Measurements from ENCODE around the gene IFIT3.

The IFIT3 gene

GRCh38 chr10:89303161-89303560, 24.6 kb upstream of the IFIT3 start:
- Histone ChIP-seq H3K9ac (ENCODE audit: low read length in 5 of 5) (peak overlapping the region in 3 of 5 donors; percentile 25 to 68 (median 34)), H3K27ac (ENCODE audit: low read depth, low read length) (no peak overlapping the region)

DNA sequence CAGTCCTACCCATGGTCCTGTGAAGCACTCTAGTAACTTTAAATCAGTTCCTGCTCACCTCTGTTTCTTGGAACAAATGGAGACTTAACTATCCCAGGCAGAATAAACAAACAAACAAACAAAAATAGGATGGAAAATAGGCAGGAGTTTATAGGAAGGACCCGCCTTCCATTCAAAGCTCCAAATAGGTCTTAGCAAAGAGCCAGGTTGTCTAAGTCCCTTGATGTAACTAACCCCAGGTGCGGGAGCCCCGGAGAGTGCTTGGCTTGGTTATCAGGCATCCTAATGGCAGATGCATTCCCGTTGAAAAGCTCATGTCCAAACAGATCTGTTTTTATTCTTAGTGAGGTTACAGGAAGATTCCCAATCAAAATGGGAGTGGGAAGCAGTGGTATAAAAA, 23.8 kb upstream of the IFIT3 start:
- H3K9me3 ChIP-seq (ENCODE audit: control insufficient read depth in 5 of 5, low read length in 5 of 5): no peaks in the 10 kb centered on the region
- H3K27me3 ChIP-seq (ENCODE audit: control insufficient read depth in 5 of 5, insufficient read depth in 4 of 5, low read length in 5 of 5): no peaks in the 10 kb centered on the region
- peaks cover 3 to 41% (median 35%) of the 10 kb centered on the region in 5 donors for H3K4me1 ChIP-seq (ENCODE audit: control insufficient read depth in 5 of 5, insufficient read depth in 5 of 5, low read length in 5 of 5)
- no peak overlapping the region for H3K9ac ChIP-seq (ENCODE audit: low read length in 5 of 5)
- H3K36me3 ChIP-seq (ENCODE audit: control insufficient read depth in 5 of 5, insufficient read depth in 5 of 5, low read length in 5 of 5): peaks cover 3 to 28% (median 15%) of the 10 kb centered on the region in 5 donors
- H3K27ac ChIP-seq (ENCODE audit: low read depth, low read length): no peak overlapping the region
- peak overlapping the region in 3 of 5 donors; percentile 67 to 76 (median 73) for H3K4me3 ChIP-seq (ENCODE audit: low read depth in 1 of 5, low read length in 5 of 5)

More at GRCh38 chr10:89303161-89303560, 24.6 kb upstream of the IFIT3 start:
- H3K4me3 ChIP-seq (ENCODE audit: low read depth in 1 of 5, low read length in 5 of 5): peak overlapping the region in 3 of 5 donors; percentile 67 to 76 (median 73)
- H3K36me3 ChIP-seq (ENCODE audit: control insufficient read depth in 5 of 5, insufficient read depth in 5 of 5, low read length in 5 of 5): peaks cover 3 to 25% (median 15%) of the 10 kb centered on the region in 5 donors
- H3K27me3 ChIP-seq (ENCODE audit: control insufficient read depth in 5 of 5, insufficient read depth in 4 of 5, low read length in 5 of 5): no peaks in the 10 kb centered on the region
- H3K9me3 ChIP-seq (ENCODE audit: control insufficient read depth in 5 of 5, low read length in 5 of 5): no peaks in the 10 kb centered on the region
- peaks cover 3 to 41% (median 35%) of the 10 kb centered on the region in 5 donors for H3K4me1 ChIP-seq (ENCODE audit: control insufficient read depth in 5 of 5, insufficient read depth in 5 of 5, low read length in 5 of 5)

GRCh38 chr10:89304446-89304845, 23.4 kb upstream of the IFIT3 start:
- no peaks in the 10 kb centered on the region for H3K27me3 ChIP-seq (ENCODE audit: control insufficient read depth in 5 of 5, insufficient read depth in 4 of 5, low read length in 5 of 5)
- H3K4me1 ChIP-seq (ENCODE audit: control insufficient read depth in 5 of 5, insufficient read depth in 5 of 5, low read length in 5 of 5): peaks cover 3 to 41% (median 35%) of the 10 kb centered on the region in 5 donors
- H3K27ac ChIP-seq (ENCODE audit: low read depth, low read length): no peak overlapping the region
- peak overlapping the region in 2 of 5 donors; percentile 67 to 76 for H3K4me3 ChIP-seq (ENCODE audit: low read depth in 1 of 5, low read length in 5 of 5)
- no peak overlapping the region for H3K9ac ChIP-seq (ENCODE audit: low read length in 5 of 5)
- no peaks in the 10 kb centered on the region for H3K9me3 ChIP-seq (ENCODE audit: control insufficient read depth in 5 of 5, low read length in 5 of 5)
- peaks cover 3 to 30% (median 15%) of the 10 kb centered on the region in 5 donors for H3K36me3 ChIP-seq (ENCODE audit: control insufficient read depth in 5 of 5, insufficient read depth in 5 of 5, low read length in 5 of 5)

DNA sequence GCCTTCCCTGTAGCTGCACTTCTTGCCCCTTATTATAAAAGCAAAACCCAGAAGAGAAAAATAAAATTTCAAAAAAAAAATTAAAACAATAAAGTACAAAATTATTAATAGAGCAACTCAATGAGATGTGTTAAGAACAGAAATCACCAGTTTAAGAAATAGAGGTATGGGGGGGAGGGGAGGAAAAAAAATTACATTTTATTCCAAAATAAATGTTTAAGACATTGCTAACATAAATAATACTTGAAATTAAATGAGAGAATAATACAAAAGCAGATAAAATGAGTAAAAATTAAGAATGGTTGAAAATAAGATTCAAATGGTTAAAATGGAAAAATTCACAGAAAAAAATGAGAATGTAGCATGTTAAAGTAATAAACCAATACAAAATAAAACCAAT, 22.9 kb upstream of the IFIT3 start:
- H3K4me1 ChIP-seq (ENCODE audit: control insufficient read depth in 5 of 5, insufficient read depth in 5 of 5, low read length in 5 of 5): peaks cover 3 to 43% (median 38%) of the 10 kb centered on the region in 5 donors
- H3K27ac ChIP-seq (ENCODE audit: low read depth, low read length): no peak overlapping the region
- H3K27me3 ChIP-seq (ENCODE audit: control insufficient read depth in 5 of 5, insufficient read depth in 4 of 5, low read length in 5 of 5): no peaks in the 10 kb centered on the region
- no peak overlapping the region for H3K4me3 ChIP-seq (ENCODE audit: low read depth in 1 of 5, low read length in 5 of 5)
- no peaks in the 10 kb centered on the region for H3K9me3 ChIP-seq (ENCODE audit: control insufficient read depth in 5 of 5, low read length in 5 of 5)
- no peak overlapping the region for H3K9ac ChIP-seq (ENCODE audit: low read length in 5 of 5)
- peaks cover 3 to 30% (median 15%) of the 10 kb centered on the region in 5 donors for H3K36me3 ChIP-seq (ENCODE audit: control insufficient read depth in 5 of 5, insufficient read depth in 5 of 5, low read length in 5 of 5)

DNA sequence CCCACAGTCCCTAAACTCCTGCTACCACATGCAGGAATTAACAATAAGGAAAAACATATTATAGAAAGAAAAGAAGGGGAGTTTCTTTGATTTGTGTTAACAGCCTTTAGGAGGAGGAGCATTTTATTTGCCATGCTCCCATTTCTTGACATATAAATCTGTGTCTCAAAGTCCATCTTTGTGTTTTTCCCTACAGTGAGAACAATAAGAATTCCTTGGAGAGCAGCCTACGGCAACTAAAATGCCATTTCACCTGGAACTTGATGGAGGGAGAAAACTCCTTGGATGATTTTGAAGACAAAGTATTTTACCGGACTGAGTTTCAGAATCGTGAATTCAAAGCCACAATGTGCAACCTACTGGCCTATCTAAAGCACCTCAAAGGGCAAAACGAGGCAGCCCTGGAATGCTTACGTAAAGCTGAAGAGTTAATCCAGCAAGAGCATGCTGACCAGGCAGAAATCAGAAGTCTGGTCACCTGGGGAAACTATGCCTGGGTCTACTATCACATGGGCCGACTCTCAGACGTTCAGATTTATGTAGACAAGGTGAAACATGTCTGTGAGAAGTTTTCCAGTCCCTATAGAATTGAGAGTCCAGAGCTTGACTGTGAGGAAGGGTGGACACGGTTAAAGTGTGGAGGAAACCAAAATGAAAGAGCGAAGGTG, 21.9 kb upstream of the IFIT3 start:
- peaks cover 3 to 48% (median 43%) of the 10 kb centered on the region in 5 donors for H3K4me1 ChIP-seq (ENCODE audit: control insufficient read depth in 5 of 5, insufficient read depth in 5 of 5, low read length in 5 of 5)
- no peak overlapping the region for H3K9ac ChIP-seq (ENCODE audit: low read length in 5 of 5)
- no peak overlapping the region for H3K27ac ChIP-seq (ENCODE audit: low read depth, low read length)
- no peaks in the 10 kb centered on the region for H3K27me3 ChIP-seq (ENCODE audit: control insufficient read depth in 5 of 5, insufficient read depth in 4 of 5, low read length in 5 of 5)
- H3K9me3 ChIP-seq (ENCODE audit: control insufficient read depth in 5 of 5, low read length in 5 of 5): no peaks in the 10 kb centered on the region
- peaks cover 3 to 30% (median 15%) of the 10 kb centered on the region in 5 donors for H3K36me3 ChIP-seq (ENCODE audit: control insufficient read depth in 5 of 5, insufficient read depth in 5 of 5, low read length in 5 of 5)
- H3K4me3 ChIP-seq (ENCODE audit: low read depth in 1 of 5, low read length in 5 of 5): no peak overlapping the region

DNA sequence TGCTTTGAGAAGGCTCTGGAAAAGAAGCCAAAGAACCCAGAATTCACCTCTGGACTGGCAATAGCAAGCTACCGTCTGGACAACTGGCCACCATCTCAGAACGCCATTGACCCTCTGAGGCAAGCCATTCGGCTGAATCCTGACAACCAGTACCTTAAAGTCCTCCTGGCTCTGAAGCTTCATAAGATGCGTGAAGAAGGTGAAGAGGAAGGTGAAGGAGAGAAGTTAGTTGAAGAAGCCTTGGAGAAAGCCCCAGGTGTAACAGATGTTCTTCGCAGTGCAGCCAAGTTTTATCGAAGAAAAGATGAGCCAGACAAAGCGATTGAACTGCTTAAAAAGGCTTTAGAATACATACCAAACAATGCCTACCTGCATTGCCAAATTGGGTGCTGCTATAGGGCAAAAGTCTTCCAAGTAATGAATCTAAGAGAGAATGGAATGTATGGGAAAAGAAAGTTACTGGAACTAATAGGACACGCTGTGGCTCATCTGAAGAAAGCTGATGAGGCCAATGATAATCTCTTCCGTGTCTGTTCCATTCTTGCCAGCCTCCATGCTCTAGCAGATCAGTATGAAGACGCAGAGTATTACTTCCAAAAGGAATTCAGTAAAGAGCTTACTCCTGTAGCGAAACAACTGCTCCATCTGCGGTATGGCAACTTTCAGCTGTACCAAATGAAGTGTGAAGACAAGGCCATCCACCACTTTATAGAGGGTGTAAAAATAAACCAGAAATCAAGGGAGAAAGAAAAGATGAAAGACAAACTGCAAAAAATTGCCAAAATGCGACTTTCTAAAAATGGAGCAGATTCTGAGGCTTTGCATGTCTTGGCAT, 21.1 kb upstream of the IFIT3 start:
- no peak overlapping the region for H3K9ac ChIP-seq (ENCODE audit: low read length in 5 of 5)
- no peaks in the 10 kb centered on the region for H3K27me3 ChIP-seq (ENCODE audit: control insufficient read depth in 5 of 5, insufficient read depth in 4 of 5, low read length in 5 of 5)
- peaks cover 3 to 30% (median 15%) of the 10 kb centered on the region in 5 donors for H3K36me3 ChIP-seq (ENCODE audit: control insufficient read depth in 5 of 5, insufficient read depth in 5 of 5, low read length in 5 of 5)
- no peaks in the 10 kb centered on the region for H3K9me3 ChIP-seq (ENCODE audit: control insufficient read depth in 5 of 5, low read length in 5 of 5)
- H3K27ac ChIP-seq (ENCODE audit: low read depth, low read length): no peak overlapping the region
- no peak overlapping the region for H3K4me3 ChIP-seq (ENCODE audit: low read depth in 1 of 5, low read length in 5 of 5)
- peaks cover 0 to 42% (median 37%) of the 10 kb centered on the region in 5 donors for H3K4me1 ChIP-seq (ENCODE audit: control insufficient read depth in 5 of 5, insufficient read depth in 5 of 5, low read length in 5 of 5)

DNA sequence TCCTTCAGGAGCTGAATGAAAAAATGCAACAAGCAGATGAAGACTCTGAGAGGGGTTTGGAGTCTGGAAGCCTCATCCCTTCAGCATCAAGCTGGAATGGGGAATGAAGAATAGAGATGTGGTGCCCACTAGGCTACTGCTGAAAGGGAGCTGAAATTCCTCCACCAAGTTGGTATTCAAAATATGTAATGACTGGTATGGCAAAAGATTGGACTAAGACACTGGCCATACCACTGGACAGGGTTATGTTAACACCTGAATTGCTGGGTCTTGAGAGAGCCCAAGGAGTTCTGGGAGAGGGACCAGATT, 20.6 kb upstream of the IFIT3 start:
- Histone ChIP-seq H3K36me3 (ENCODE audit: control insufficient read depth in 5 of 5, insufficient read depth in 5 of 5, low read length in 5 of 5) (peaks cover 3 to 30% (median 15%) of the 10 kb centered on the region in 5 donors), H3K4me3 (ENCODE audit: low read depth in 1 of 5, low read length in 5 of 5) (no peak overlapping the region), H3K27ac (ENCODE audit: low read depth, low read length) (no peak overlapping the region), H3K4me1 (ENCODE audit: control insufficient read depth in 5 of 5, insufficient read depth in 5 of 5, low read length in 5 of 5) (peaks cover 0 to 39% (median 33%) of the 10 kb centered on the region in 5 donors), H3K9me3 (ENCODE audit: control insufficient read depth in 5 of 5, low read length in 5 of 5) (no peaks in the 10 kb centered on the region), H3K9ac (ENCODE audit: low read length in 5 of 5) (no peak overlapping the region), H3K27me3 (ENCODE audit: control insufficient read depth in 5 of 5, insufficient read depth in 4 of 5, low read length in 5 of 5) (no peaks in the 10 kb centered on the region)

- no peaks in the 10 kb centered on the region for H3K27me3 ChIP-seq (ENCODE audit: control insufficient read depth in 5 of 5, insufficient read depth in 4 of 5, low read length in 5 of 5)
- peaks cover 0 to 30% (median 22%) of the 10 kb centered on the region in 5 donors for H3K4me1 ChIP-seq (ENCODE audit: control insufficient read depth in 5 of 5, insufficient read depth in 5 of 5, low read length in 5 of 5)
- no peak overlapping the region for H3K4me3 ChIP-seq (ENCODE audit: low read depth in 1 of 5, low read length in 5 of 5)
- no peak overlapping the region for H3K27ac ChIP-seq (ENCODE audit: low read depth, low read length)
- no peak overlapping the region for H3K9ac ChIP-seq (ENCODE audit: low read length in 5 of 5)
- peaks cover 3 to 30% (median 15%) of the 10 kb centered on the region in 5 donors for H3K36me3 ChIP-seq (ENCODE audit: control insufficient read depth in 5 of 5, insufficient read depth in 5 of 5, low read length in 5 of 5)
- H3K9me3 ChIP-seq (ENCODE audit: control insufficient read depth in 5 of 5, low read length in 5 of 5): no peaks in the 10 kb centered on the region
These were observed 19.5 kb upstream of the IFIT3 start for GRCh38 chr10:89308266-89308665.

DNA sequence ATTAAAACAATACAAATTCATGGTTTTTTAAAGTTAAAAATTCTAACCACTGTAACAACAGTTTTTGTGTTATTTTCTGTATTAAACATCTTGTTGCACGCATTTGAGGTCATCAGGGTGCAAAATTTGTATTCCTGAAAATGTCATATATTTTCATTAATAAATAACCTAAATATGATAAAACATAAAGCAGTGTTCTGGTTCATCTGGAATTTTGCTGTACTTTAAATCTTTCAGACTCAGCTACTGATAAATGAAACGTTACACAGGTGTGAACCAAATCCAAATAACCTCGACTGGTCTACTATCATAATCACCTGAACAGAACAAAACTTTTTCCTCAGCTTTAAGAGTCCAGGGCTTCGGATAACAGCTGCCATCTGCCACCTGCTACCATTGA, 19.1 kb upstream of the IFIT3 start:
- H3K27me3 ChIP-seq (ENCODE audit: control insufficient read depth in 5 of 5, insufficient read depth in 4 of 5, low read length in 5 of 5): no peaks in the 10 kb centered on the region
- no peaks in the 10 kb centered on the region for H3K9me3 ChIP-seq (ENCODE audit: control insufficient read depth in 5 of 5, low read length in 5 of 5)
- H3K9ac ChIP-seq (ENCODE audit: low read length in 5 of 5): no peak overlapping the region
- H3K4me3 ChIP-seq (ENCODE audit: low read depth in 1 of 5, low read length in 5 of 5): no peak overlapping the region
- no peak overlapping the region for H3K27ac ChIP-seq (ENCODE audit: low read depth, low read length)
- H3K36me3 ChIP-seq (ENCODE audit: control insufficient read depth in 5 of 5, insufficient read depth in 5 of 5, low read length in 5 of 5): peaks cover 3 to 30% (median 15%) of the 10 kb centered on the region in 5 donors
- H3K4me1 ChIP-seq (ENCODE audit: control insufficient read depth in 5 of 5, insufficient read depth in 5 of 5, low read length in 5 of 5): peaks cover 0 to 25% (median 18%) of the 10 kb centered on the region in 5 donors

Measured in subcutaneous abdominal adipose tissue (tissue), 5 donors.